ENCODE measurements around the gene HOXB13.

DNA sequence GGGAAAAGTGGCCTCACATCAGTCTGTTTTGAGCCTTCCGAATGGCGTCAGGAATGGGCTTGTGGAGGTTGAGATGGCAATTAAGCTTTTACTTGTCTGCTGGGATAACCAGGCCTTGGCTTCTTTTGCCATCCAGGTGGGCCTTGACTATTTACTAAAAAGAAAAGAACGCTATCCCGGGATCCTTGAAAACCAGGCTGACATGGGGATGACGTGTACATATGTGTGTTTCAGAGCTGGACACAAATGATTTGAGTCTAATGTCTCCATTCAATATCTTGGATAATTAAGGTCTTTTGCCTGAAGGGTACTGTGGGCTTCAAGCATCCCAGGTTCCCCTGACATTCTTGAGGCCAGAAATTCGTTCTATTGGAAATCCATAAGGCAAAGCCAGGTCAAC is 32.6 kb upstream of the HOXB13 start:
- TF ChIP-seq, protein P1, sequence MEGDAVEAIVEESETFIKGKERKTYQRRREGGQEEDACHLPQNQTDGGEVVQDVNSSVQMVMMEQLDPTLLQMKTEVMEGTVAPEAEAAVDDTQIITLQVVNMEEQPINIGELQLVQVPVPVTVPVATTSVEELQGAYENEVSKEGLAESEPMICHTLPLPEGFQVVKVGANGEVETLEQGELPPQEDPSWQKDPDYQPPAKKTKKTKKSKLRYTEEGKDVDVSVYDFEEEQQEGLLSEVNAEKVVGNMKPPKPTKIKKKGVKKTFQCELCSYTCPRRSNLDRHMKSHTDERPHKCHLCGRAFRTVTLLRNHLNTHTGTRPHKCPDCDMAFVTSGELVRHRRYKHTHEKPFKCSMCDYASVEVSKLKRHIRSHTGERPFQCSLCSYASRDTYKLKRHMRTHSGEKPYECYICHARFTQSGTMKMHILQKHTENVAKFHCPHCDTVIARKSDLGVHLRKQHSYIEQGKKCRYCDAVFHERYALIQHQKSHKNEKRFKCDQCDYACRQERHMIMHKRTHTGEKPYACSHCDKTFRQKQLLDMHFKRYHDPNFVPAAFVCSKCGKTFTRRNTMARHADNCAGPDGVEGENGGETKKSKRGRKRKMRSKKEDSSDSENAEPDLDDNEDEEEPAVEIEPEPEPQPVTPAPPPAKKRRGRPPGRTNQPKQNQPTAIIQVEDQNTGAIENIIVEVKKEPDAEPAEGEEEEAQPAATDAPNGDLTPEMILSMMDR (IDR thresholded peaks at IDR 0.05): no peak
- TF ChIP-seq POLR2A (IDR thresholded peaks at IDR 0.05) (no peak), POLR2AphosphoS5 (IDR thresholded peaks at IDR 0.05; ENCODE audit: insufficient read depth in 1 of 2, low read depth in 1 of 2) (no peak)
